ENCODE measurements around the gene TIE1. TPM values are rescaled to one million over a fixed set of nuclear protein-coding genes. Genes with fewer than 3 reads are reported as not detected.

The TIE1 gene
- total and polyA plus RNA-seq, 4 experiments from 2014 or later = not detected

DNA sequence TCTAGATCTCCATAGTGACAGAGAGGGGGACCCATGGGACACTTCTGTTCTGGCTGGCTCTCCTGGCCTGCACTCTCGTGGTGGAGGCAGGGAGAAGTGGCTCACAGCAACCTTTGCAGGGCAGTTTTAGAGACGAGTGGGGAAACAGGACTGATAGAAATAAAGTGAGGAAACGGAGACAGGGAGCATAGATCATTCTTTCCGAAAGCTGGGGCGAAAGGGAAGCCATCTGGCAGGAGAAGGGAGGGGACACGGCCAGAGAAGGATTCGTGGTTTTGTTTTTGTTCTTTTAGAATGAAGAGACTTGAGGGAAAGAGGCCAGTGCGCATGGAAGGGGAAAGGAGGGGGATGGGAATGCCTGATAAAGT is 3.5 kb downstream of the TIE1 start:
- no peak overlapping the region for H3K4me3 Mint-ChIP-seq
- Histone ChIP-seq H3K27ac (ENCODE audit: low read depth, low read length) (no peak overlapping the region), H3K4me3 (ENCODE audit: low read length in 2 of 2) (no peak overlapping the region), H3K4me1 (ENCODE audit: insufficient read depth, low read length) (no peaks in the 10 kb centered on the region), H3K36me3 (ENCODE audit: insufficient read depth, low read length) (no peaks in the 10 kb centered on the region), H3K9me3 (ENCODE audit: control insufficient read depth in 1 of 2, low read length in 2 of 2) (no peaks in the 10 kb centered on the region), H3K27me3 (ENCODE audit: insufficient read depth, low read length) (no peaks in the 10 kb centered on the region)
- no peaks in the 10 kb centered on the region for H3K36me3 Mint-ChIP-seq
- H3K9me3 Mint-ChIP-seq = peaks cover 0 to 2% (median 0%) of the 10 kb centered on the region in 8 donors
- intact Hi-C loops (cut with micrococcal nuclease) = no loop called here
- peaks cover 0 to 3% of the 10 kb centered on the region in 2 donors for H3K27me3 Mint-ChIP-seq
- no peak overlapping the region for H3K27ac Mint-ChIP-seq
- DNase-seq = no peak
- POLR2A ChIA-PET (ENCODE audit: partially characterized antibody) = no interaction called here
- no peaks in the 10 kb centered on the region for H3K4me1 Mint-ChIP-seq
- CTCF ChIA-PET (ENCODE audit: partially characterized antibody) = no interaction called here

- no peak overlapping the region for H3K27ac Mint-ChIP-seq
- no peaks in the 10 kb centered on the region for H3K36me3 Mint-ChIP-seq
- intact Hi-C loops (cut with micrococcal nuclease) = no loop called here
- no peak overlapping the region for H3K4me3 Mint-ChIP-seq
- Histone ChIP-seq H3K27me3 (ENCODE audit: insufficient read depth, low read length) (no peaks in the 10 kb centered on the region), H3K27ac (ENCODE audit: low read depth, low read length) (no peak overlapping the region), H3K36me3 (ENCODE audit: insufficient read depth, low read length) (no peaks in the 10 kb centered on the region), H3K4me1 (ENCODE audit: insufficient read depth, low read length) (no peaks in the 10 kb centered on the region), H3K9me3 (ENCODE audit: control insufficient read depth in 1 of 2, low read length in 2 of 2) (no peaks in the 10 kb centered on the region), H3K4me3 (ENCODE audit: low read length in 2 of 2) (no peak overlapping the region)
- no peak for DNase-seq
- H3K4me1 Mint-ChIP-seq = no peaks in the 10 kb centered on the region
- ChIA-PET CTCF (ENCODE audit: partially characterized antibody) (no interaction called here), POLR2A (ENCODE audit: partially characterized antibody) (no interaction called here)
- H3K27me3 Mint-ChIP-seq = peaks cover 0 to 3% of the 10 kb centered on the region in 2 donors
- H3K9me3 Mint-ChIP-seq = peaks cover 0 to 3% (median 0%) of the 10 kb centered on the region in 8 donors
Measured at GRCh38 chr1:43304771-43305300, 4.1 kb downstream of the TIE1 start.

GRCh38 chr1:43305461-43305860 is 4.7 kb downstream of the TIE1 start:
- peak overlapping the region in 1 of 7 donors; percentile 18 for H3K27ac Mint-ChIP-seq
- CTCF ChIA-PET (ENCODE audit: partially characterized antibody) = no interaction called here
- Histone ChIP-seq H3K27ac (ENCODE audit: low read depth, low read length) (no peak overlapping the region), H3K4me3 (ENCODE audit: low read length in 2 of 2) (no peak overlapping the region), H3K9me3 (ENCODE audit: control insufficient read depth in 1 of 2, low read length in 2 of 2) (no peaks in the 10 kb centered on the region), H3K4me1 (ENCODE audit: insufficient read depth, low read length) (no peaks in the 10 kb centered on the region), H3K36me3 (ENCODE audit: insufficient read depth, low read length) (no peaks in the 10 kb centered on the region), H3K27me3 (ENCODE audit: insufficient read depth, low read length) (no peaks in the 10 kb centered on the region)
- no peaks in the 10 kb centered on the region for H3K4me1 Mint-ChIP-seq
- peaks cover 0 to 3% of the 10 kb centered on the region in 2 donors for H3K27me3 Mint-ChIP-seq
- H3K4me3 Mint-ChIP-seq = no peak overlapping the region
- peaks cover 0 to 3% (median 0%) of the 10 kb centered on the region in 8 donors for H3K9me3 Mint-ChIP-seq
- intact Hi-C loops (cut with micrococcal nuclease) = no loop called here
- DNase-seq = no peak
- POLR2A ChIA-PET (ENCODE audit: partially characterized antibody) = no interaction called here
- H3K36me3 Mint-ChIP-seq = no peaks in the 10 kb centered on the region

DNA sequence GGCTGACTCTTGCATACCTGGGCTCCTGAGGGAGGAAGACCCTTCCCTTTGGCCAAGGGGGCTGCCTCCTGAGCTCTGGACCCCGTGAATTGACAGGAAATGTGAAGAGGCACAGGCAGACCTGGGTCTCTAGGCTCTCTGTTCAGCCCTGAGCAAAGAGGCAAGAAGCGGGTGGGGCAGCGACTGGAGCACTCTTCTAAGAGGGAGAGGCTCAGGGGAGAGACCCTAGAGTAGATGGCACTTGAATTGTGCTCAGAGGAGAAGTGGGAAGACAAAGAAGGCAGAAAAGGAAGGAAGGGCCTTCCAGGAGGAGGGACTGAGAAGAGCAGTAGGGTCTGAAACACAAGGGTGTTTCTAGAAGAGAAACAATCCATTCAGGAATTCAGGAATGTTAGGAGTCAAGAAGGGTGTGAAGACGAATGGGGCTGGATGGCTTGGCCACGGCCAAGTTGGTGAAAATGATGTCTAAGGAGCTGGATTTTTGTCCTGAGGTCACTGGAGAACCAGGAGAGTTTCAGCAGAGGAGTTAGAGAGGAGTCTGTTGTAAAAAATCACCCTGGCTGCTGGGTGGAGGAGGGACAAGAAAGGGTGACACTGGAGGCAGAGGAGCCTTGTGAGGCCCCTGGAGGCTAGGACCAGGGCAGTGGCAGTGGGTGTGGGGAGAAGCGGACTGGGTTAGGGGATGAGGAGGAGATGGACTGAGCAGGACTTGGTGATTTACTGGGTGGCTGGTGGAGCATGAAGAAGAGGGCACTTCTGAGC is 5.3 kb downstream of the TIE1 start:
- intact Hi-C loops (cut with micrococcal nuclease) = no loop called here
- H3K4me3 Mint-ChIP-seq = no peak overlapping the region
- DNase-seq = no peak

GRCh38 chr1:43306688-43307457 is 6.1 kb downstream of the TIE1 start:
- DNase-seq = no peak
- Histone ChIP-seq H3K4me1 (ENCODE audit: insufficient read depth, low read length) (no peaks in the 10 kb centered on the region), H3K9me3 (ENCODE audit: control insufficient read depth in 1 of 2, low read length in 2 of 2) (no peaks in the 10 kb centered on the region), H3K27ac (ENCODE audit: low read depth, low read length) (no peak overlapping the region), H3K4me3 (ENCODE audit: low read length in 2 of 2) (no peak overlapping the region), H3K27me3 (ENCODE audit: insufficient read depth, low read length) (no peaks in the 10 kb centered on the region), H3K36me3 (ENCODE audit: insufficient read depth, low read length) (no peaks in the 10 kb centered on the region)
- POLR2A ChIA-PET (ENCODE audit: partially characterized antibody) = no interaction called here
- H3K9me3 Mint-ChIP-seq = peaks cover 0 to 3% (median 0%) of the 10 kb centered on the region in 8 donors
- H3K36me3 Mint-ChIP-seq = no peaks in the 10 kb centered on the region
- intact Hi-C loops (cut with micrococcal nuclease) = no loop called here
- peaks cover 2 to 4% of the 10 kb centered on the region in 2 donors for H3K27me3 Mint-ChIP-seq
- CTCF ChIA-PET (ENCODE audit: partially characterized antibody) = no interaction called here
- H3K4me3 Mint-ChIP-seq = no peak overlapping the region
- no peaks in the 10 kb centered on the region for H3K4me1 Mint-ChIP-seq
- peak overlapping the region in 1 of 7 donors; percentile 64 for H3K27ac Mint-ChIP-seq

More for the DNA sequence above, 5.3 kb downstream of the TIE1 start:
- Histone ChIP-seq H3K27ac (ENCODE audit: low read depth, low read length) (no peak overlapping the region), H3K9me3 (ENCODE audit: control insufficient read depth in 1 of 2, low read length in 2 of 2) (no peaks in the 10 kb centered on the region), H3K27me3 (ENCODE audit: insufficient read depth, low read length) (no peaks in the 10 kb centered on the region), H3K36me3 (ENCODE audit: insufficient read depth, low read length) (no peaks in the 10 kb centered on the region), H3K4me3 (ENCODE audit: low read length in 2 of 2) (no peak overlapping the region), H3K4me1 (ENCODE audit: insufficient read depth, low read length) (no peaks in the 10 kb centered on the region)
- Mint-ChIP-seq H3K4me1 (no peaks in the 10 kb centered on the region), H3K27ac (peak overlapping the region in 1 of 7 donors; percentile 64), H3K36me3 (no peaks in the 10 kb centered on the region), H3K27me3 (peaks cover 0 to 4% of the 10 kb centered on the region in 2 donors), H3K9me3 (peaks cover 0 to 3% (median 0%) of the 10 kb centered on the region in 8 donors)
- POLR2A ChIA-PET (ENCODE audit: partially characterized antibody) = no interaction called here
- CTCF ChIA-PET (ENCODE audit: partially characterized antibody) = no interaction called here

DNA sequence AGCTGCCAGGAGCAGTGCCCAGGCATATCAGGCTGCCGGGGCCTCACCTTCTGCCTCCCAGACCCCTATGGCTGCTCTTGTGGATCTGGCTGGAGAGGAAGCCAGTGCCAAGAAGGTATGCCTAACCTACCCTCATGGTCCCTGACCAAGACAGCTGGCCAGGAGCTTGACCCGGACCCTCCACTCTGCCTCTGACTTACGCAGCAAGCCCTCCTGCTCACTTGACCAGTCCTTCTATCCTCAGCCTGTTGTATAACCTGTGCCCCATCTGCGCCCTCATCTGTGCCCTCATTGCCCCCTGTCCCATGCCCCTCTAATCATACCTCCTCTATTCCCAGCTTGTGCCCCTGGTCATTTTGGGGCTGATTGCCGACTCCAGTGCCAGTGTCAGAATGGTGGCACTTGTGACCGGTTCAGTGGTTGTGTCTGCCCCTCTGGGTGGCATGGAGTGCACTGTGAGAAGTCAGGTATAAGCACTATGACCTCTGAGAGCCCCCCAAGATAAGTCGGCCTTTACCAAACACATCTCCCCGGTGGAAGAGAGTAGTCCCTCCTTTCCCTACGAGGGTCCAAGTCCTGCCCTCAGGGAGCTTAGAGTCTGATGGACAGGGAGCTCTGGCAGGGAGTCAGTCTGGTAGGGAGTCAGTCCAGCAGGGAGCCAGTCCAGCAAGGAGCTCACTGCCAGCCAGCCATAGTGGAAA is 6.8 kb downstream of the TIE1 start:
- no peaks in the 10 kb centered on the region for H3K4me1 Mint-ChIP-seq
- H3K36me3 Mint-ChIP-seq = no peaks in the 10 kb centered on the region
- POLR2A ChIA-PET (ENCODE audit: partially characterized antibody) = no interaction called here
- H3K27ac Mint-ChIP-seq = peak overlapping the region in 1 of 7 donors; percentile 16
- H3K9me3 Mint-ChIP-seq = peaks cover 0 to 3% (median 0%) of the 10 kb centered on the region in 8 donors
- intact Hi-C loops (cut with micrococcal nuclease) = no loop called here
- CTCF ChIA-PET (ENCODE audit: partially characterized antibody) = no interaction called here
- Histone ChIP-seq H3K27me3 (ENCODE audit: insufficient read depth, low read length) (no peaks in the 10 kb centered on the region), H3K27ac (ENCODE audit: low read depth, low read length) (no peak overlapping the region), H3K4me3 (ENCODE audit: low read length in 2 of 2) (no peak overlapping the region), H3K9me3 (ENCODE audit: control insufficient read depth in 1 of 2, low read length in 2 of 2) (no peaks in the 10 kb centered on the region), H3K4me1 (ENCODE audit: insufficient read depth, low read length) (no peaks in the 10 kb centered on the region), H3K36me3 (ENCODE audit: insufficient read depth, low read length) (no peaks in the 10 kb centered on the region)
- peaks cover 2 to 4% of the 10 kb centered on the region in 2 donors for H3K27me3 Mint-ChIP-seq
- DNase-seq = no peak
- H3K4me3 Mint-ChIP-seq = peak overlapping the region in 1 of 8 donors; percentile 56

Measured in CD4-positive, alpha-beta memory T cell (primary cell).